Smooth muscle cell of the umbilical artery (primary cell): ENCODE data around the gene HBG1. TPM values are rescaled to one million over a fixed set of nuclear protein-coding genes. Genes with fewer than 3 reads are reported as not detected.

ENCODE experiments used
- total RNA-seq: library from RNA; depleted of rRNA; stranded (reverse); fragments of >200 nt; gene quantifications from 2 replicates; pipeline ENCODE4 v1.2.3, GENCODE V29; 2014

HBG1 gene
- total RNA-seq, result 0.37 TPM in 1 of 2 replicates, not detected in the other

DNA sequence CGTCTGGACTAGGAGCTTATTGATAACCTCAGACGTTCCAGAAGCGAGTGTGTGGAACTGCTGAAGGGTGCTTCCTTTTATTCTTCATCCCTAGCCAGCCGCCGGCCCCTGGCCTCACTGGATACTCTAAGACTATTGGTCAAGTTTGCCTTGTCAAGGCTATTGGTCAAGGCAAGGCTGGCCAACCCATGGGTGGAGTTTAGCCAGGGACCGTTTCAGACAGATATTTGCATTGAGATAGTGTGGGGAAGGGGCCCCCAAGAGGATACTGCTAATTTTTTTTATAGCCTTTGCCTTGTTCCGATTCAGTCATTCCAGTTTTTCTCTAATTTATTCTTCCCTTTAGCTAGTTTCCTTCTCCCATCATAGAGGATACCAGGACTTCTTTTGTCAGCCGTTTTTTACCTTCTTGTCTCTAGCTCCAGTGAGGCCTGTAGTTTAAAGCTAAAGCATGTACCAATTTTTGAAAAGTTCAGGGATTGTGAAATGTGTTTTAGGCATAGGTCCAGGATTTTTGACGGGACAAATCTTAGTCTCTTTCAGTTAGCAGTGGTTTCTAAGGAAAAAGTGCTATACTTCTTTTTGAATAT is at the start of gene HBG1:
TSS of gene HBG1 (minus strand) at position 51 of the 590 bp plus-strand sequence. CDS start 53 bp downstream, outside the sequence.

DNA sequence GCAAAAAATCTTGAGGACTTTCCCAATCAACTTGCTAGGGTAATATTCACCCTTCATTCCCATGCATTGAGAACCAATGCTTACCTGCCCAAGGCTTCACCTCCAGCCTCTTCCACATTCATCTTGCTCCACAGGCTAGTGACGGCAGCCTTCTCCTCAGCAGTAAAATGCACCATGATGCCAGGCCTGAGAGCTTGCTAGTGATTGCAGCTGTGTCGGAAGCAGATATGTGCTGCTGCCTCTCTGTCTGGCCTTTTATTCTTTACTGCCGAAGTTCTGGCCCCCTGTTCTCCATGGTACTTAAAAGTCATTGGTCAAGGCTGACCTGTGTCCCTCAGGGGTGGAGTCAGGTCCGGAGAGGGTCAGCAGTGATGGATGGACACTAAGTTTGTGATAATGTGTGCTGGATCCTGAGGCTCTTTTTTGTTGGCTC is 20.1 kb upstream of the HBG1 start, which contains the start of gene HBE1:
TSS of gene HBE1 (minus strand) at position 231 of the 433 bp plus-strand sequence. CDS start at position 176, 55 bp downstream.

DNA sequence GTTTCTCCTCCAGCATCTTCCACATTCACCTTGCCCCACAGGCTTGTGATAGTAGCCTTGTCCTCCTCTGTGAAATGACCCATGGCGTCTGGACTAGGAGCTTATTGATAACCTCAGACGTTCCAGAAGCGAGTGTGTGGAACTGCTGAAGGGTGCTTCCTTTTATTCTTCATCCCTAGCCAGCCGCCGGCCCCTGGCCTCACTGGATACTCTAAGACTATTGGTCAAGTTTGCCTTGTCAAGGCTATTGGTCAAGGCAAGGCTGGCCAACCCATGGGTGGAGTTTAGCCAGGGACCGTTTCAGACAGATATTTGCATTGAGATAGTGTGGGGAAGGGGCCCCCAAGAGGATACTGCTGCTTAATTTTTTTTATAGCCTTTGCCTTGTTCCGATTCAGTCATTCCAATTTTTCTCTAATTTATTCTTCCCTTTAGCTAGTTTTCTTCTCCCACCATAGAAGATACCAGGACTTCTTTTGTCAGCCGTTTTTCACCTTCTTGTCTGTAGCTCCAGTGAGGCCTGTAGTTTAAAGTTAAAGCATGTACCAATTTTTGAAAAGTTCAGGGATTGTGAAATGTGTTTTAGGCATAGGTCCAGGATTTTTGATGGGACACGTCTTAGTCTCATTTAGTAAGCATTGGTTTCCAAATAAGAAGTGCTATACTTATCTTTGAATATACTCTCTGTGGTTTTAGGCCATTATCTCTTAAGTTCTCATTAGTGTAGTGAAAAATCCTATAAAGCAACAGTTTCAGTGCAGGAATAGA is 5.2 kb upstream of the HBG1 start, which contains the start of gene HBG2:
TSS of gene HBG2 (minus strand) at position 136 of the 768 bp plus-strand sequence. CDS start at position 83, 53 bp downstream.

DNA sequence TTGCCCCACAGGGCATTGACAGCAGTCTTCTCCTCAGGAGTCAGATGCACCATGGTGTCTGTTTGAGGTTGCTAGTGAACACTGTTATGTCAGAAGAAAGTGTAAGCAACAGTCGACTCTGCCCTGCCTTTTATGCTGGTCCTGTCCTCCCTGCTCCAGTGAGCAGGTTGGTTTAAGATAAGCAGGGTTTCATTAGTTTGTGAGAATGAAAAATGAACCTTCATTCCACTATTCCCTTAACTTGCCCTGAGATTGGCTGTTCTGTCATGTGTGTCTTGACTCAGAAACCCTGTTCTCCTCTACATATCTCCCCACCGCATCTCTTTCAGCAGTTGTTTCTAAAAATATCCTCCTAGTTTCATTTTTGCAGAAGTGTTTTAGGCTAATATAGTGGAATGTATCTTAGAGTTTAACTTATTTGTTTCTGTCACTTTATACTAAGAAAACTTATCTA is 15.2 kb downstream of the HBG1 start, which contains the start of gene HBD:
TSS of gene HBD (minus strand) at position 103 of the 454 bp plus-strand sequence. CDS start at position 53, 50 bp downstream.

DNA sequence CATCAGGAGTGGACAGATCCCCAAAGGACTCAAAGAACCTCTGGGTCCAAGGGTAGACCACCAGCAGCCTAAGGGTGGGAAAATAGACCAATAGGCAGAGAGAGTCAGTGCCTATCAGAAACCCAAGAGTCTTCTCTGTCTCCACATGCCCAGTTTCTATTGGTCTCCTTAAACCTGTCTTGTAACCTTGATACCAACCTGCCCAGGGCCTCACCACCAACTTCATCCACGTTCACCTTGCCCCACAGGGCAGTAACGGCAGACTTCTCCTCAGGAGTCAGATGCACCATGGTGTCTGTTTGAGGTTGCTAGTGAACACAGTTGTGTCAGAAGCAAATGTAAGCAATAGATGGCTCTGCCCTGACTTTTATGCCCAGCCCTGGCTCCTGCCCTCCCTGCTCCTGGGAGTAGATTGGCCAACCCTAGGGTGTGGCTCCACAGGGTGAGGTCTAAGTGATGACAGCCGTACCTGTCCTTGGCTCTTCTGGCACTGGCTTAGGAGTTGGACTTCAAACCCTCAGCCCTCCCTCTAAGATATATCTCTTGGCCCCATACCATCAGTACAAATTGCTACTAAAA is 22.8 kb downstream of the HBG1 start, which contains the start of gene HBB:
TSS of gene HBB (minus strand) at position 340 of the 579 bp plus-strand sequence. CDS start at position 290, 50 bp downstream.

DNA sequence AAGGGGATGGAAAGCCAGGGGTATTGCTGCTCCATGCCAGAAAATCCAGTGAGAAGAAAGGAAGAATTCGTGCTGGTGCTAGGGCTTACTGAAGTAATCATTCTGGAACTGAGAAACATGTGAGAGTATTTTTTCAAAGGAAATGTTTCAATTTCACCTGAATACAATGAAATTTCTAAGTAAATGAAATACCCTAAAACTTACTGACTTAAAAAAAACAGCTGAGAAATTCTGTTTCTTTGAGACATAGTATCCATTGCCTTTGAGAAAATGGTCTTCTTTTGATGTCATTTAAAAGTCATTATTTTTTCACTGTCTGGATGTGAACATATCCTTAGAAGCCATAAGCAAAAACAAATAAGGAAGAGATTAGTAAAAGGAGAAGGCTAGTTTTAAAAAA is 49.1 kb downstream of the HBG1 start, which contains the start of gene OR51V1:
TSS of gene OR51V1 (minus strand) at position 101 of the 400 bp plus-strand sequence. CDS start at position 101, 0 bp downstream.

Other genes with a start within 250 kb of the HBG1 start
- 0.30 TPM in 1 of 2 replicates, not detected in the other for gene OR52J3, start 203.3 kb downstream of the HBG1 start, total RNA-seq
- gene OR52E2, start 190.2 kb downstream of the HBG1 start, total RNA-seq, result not detected in 2 replicates
- not detected in 2 replicates for gene OR52E1, start 180.3 kb downstream of the HBG1 start, total RNA-seq
- gene OR52A5, start 111.5 kb downstream of the HBG1 start, total RNA-seq, result not detected in 2 replicates
- not detected in 2 replicates for gene OR52A1, start 95.1 kb downstream of the HBG1 start, total RNA-seq
- not detected in 2 replicates for gene OR51V1, start 49.2 kb downstream of the HBG1 start, total RNA-seq
- not detected in 2 replicates for gene HBB, start 22.8 kb downstream of the HBG1 start, total RNA-seq
- not detected in 2 replicates for gene HBD, start 15.4 kb downstream of the HBG1 start, total RNA-seq
- not detected in 2 replicates for gene HBG2, start 4.9 kb upstream of the HBG1 start, total RNA-seq
- 0.23 TPM in 1 of 2 replicates, not detected in the other for gene HBE1, start 20.1 kb upstream of the HBG1 start, total RNA-seq
- not detected in 2 replicates for gene OR51B4, start 52.1 kb upstream of the HBG1 start, total RNA-seq
- not detected in 2 replicates for gene OR51B2, start 74.4 kb upstream of the HBG1 start, total RNA-seq
- 0.09 and 0.30 TPM in 2 replicates for gene OR51B5, start 93.7 kb upstream of the HBG1 start, total RNA-seq
- gene OR51B6, start 101.7 kb upstream of the HBG1 start, total RNA-seq, result not detected in 2 replicates
- not detected in 2 replicates for gene OR51M1, start 134.0 kb upstream of the HBG1 start, total RNA-seq
- not detected in 2 replicates for gene OR51Q1, start 172.3 kb upstream of the HBG1 start, total RNA-seq
- not detected in 2 replicates for gene OR51I1, start 191.7 kb upstream of the HBG1 start, total RNA-seq
- gene OR51I2, start 199.5 kb upstream of the HBG1 start, total RNA-seq, result not detected in 2 replicates
- gene OR52D1, start 238.8 kb upstream of the HBG1 start, total RNA-seq, result not detected in 2 replicates